ENCODE results near the gene ITPR1.

Gene ITPR1

DNA sequence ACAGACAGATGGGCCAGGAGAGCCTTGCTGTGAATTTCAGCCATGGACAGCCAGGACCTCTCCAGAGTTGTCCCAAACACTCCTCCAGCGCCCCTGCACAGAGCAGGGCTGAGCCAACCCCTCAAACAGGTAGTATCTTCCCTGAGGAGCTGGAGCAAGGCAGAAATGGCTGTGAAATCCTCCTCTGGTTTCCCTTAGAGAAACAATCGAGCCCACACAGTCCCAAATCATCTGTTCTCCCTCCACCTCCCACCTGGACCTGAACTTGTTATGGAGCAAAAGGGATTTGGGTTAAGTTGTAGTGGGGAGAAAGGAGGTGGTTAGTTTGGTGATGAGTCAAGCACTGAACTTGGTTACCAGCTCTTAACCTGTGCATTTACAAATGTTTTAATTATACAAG lies 280.4 kb downstream of the ITPR1 start:
- TF ChIP-seq POLR2AphosphoS5 (IDR thresholded peaks at IDR 0.05; ENCODE audit: low read depth, low read length) = no peak
- no peak for TF ChIP-seq TAF1 (IDR thresholded peaks at IDR 0.05; ENCODE audit: borderline replicate concordance, insufficient read depth, low read length)
- TF ChIP-seq, protein P1, sequence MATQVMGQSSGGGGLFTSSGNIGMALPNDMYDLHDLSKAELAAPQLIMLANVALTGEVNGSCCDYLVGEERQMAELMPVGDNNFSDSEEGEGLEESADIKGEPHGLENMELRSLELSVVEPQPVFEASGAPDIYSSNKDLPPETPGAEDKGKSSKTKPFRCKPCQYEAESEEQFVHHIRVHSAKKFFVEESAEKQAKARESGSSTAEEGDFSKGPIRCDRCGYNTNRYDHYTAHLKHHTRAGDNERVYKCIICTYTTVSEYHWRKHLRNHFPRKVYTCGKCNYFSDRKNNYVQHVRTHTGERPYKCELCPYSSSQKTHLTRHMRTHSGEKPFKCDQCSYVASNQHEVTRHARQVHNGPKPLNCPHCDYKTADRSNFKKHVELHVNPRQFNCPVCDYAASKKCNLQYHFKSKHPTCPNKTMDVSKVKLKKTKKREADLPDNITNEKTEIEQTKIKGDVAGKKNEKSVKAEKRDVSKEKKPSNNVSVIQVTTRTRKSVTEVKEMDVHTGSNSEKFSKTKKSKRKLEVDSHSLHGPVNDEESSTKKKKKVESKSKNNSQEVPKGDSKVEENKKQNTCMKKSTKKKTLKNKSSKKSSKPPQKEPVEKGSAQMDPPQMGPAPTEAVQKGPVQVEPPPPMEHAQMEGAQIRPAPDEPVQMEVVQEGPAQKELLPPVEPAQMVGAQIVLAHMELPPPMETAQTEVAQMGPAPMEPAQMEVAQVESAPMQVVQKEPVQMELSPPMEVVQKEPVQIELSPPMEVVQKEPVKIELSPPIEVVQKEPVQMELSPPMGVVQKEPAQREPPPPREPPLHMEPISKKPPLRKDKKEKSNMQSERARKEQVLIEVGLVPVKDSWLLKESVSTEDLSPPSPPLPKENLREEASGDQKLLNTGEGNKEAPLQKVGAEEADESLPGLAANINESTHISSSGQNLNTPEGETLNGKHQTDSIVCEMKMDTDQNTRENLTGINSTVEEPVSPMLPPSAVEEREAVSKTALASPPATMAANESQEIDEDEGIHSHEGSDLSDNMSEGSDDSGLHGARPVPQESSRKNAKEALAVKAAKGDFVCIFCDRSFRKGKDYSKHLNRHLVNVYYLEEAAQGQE (IDR thresholded peaks at IDR 0.05; ENCODE audit: insufficient read depth in 1 of 2, low read depth in 2 of 2, low read length in 2 of 2) = no peak
- no peak for TF ChIP-seq FOXP2 (optimal IDR thresholded peaks at IDR 0.05; ENCODE audit: borderline replicate concordance, extremely low read depth, extremely low read length, insufficient read depth)
- no peak for TF ChIP-seq SIN3A (IDR thresholded peaks at IDR 0.05; ENCODE audit: borderline replicate concordance, insufficient read depth, low read length)

DNA sequence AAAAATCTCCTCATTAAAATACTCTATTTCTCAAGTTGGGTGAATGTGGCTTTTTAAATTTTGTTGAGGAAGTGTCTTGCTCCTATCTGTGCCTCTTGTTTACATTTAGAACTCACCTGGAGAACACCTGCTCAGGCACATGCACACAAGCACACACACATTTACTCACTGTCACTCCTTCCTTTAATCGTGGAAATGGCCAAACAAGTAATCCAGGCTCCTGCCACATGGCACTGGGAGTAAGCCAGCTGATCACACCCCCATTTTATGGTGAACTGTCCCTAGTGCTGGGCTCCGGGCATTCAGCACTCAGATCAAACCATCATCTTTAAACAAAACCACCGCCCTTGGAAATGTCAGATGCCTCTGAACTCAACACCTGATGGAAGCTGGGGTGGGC lies 281.4 kb downstream of the ITPR1 start:
- no peak for TF ChIP-seq FOXP2 (optimal IDR thresholded peaks at IDR 0.05; ENCODE audit: borderline replicate concordance, extremely low read depth, extremely low read length, insufficient read depth)
- TF ChIP-seq POLR2AphosphoS5 (IDR thresholded peaks at IDR 0.05; ENCODE audit: low read depth, low read length) = no peak
- no peak for TF ChIP-seq TAF1 (IDR thresholded peaks at IDR 0.05; ENCODE audit: borderline replicate concordance, insufficient read depth, low read length)
- TF ChIP-seq SIN3A (IDR thresholded peaks at IDR 0.05; ENCODE audit: borderline replicate concordance, insufficient read depth, low read length) = no peak
- TF ChIP-seq, protein P1 (IDR thresholded peaks at IDR 0.05; ENCODE audit: insufficient read depth in 1 of 2, low read depth in 2 of 2, low read length in 2 of 2) = no peak

DNA sequence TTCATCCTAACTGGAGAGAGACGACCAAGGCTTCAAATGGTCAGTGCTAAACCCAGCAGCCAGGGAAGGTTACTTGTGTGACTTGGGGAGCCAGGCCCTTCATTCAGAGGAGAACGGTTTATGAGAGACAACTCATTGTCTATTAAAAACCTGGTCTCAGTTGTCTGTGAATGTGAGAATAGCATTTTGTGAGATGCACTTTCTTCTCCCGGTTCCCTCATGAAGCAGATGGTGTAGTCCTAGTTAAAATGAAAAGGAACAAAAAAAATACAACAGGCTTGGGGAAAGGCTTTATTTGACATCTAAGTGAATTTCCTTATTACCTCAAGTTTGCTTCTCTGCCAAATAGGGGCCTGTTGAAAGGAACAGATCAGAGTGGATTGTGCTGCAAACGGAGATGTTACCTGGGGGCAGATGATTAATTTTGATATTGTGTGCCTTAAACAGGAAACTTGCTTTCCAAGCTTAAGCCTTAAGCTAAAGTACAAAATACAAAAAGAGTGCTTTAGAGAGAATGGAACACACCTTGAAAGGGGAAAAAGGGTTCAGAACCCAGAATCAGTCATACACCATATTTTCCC lies 283.3 kb downstream of the ITPR1 start:
- TF ChIP-seq, protein P1 (IDR thresholded peaks at IDR 0.05; ENCODE audit: insufficient read depth in 1 of 2, low read depth in 2 of 2, low read length in 2 of 2) = no peak
- TF ChIP-seq FOXP2 (optimal IDR thresholded peaks at IDR 0.05; ENCODE audit: borderline replicate concordance, extremely low read depth, extremely low read length, insufficient read depth) = no peak
- TF ChIP-seq SIN3A (IDR thresholded peaks at IDR 0.05; ENCODE audit: borderline replicate concordance, insufficient read depth, low read length) = no peak
- no peak for TF ChIP-seq TAF1 (IDR thresholded peaks at IDR 0.05; ENCODE audit: borderline replicate concordance, insufficient read depth, low read length)
- TF ChIP-seq POLR2AphosphoS5 (IDR thresholded peaks at IDR 0.05; ENCODE audit: low read depth, low read length) = no peak

DNA sequence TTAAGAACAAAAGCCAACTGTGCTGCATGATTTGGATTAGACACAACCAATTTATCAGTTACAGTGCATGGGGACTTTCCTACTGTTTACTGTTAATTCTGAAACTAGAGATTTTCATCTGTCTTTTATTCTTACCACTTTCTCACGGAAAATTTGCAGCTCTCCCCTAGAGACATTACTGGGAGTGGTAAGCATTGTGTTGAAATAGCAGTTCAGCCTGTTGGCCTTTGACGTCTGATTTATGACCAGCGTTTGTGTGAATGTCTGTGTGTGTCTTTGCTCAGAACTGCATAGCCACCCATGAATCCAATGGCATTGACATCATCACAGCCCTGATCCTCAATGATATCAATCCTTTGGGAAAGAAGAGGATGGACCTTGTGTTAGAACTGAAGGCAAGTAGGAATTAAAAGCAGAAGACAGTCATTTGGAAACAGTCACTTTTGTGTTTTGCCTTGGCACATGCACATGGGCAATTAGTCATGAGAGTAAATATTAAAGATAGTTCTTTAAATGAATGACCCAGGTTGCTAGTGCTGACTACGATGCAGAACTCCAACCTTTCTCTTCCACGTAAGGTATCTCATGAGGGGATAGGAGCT lies 283.9 kb downstream of the ITPR1 start:
- no peak for TF ChIP-seq SIN3A (IDR thresholded peaks at IDR 0.05; ENCODE audit: borderline replicate concordance, insufficient read depth, low read length)
- no peak for TF ChIP-seq POLR2AphosphoS5 (IDR thresholded peaks at IDR 0.05; ENCODE audit: low read depth, low read length)
- TF ChIP-seq TAF1 (IDR thresholded peaks at IDR 0.05; ENCODE audit: borderline replicate concordance, insufficient read depth, low read length) = no peak
- TF ChIP-seq, protein P1 (IDR thresholded peaks at IDR 0.05; ENCODE audit: insufficient read depth in 1 of 2, low read depth in 2 of 2, low read length in 2 of 2) = no peak
- TF ChIP-seq FOXP2 (optimal IDR thresholded peaks at IDR 0.05; ENCODE audit: borderline replicate concordance, extremely low read depth, extremely low read length, insufficient read depth) = no peak

Measured in PFSK-1 (cell line).